Vagina (tissue), 2 donors: ENCODE measurements around the gene FAM177A1.
A peak's percentile ranks its signal among the peaks of the same experiment; 100 is the strongest.

Experiments
- CTCF ChIP-seq, 3 experiments: fragments of 450-650 bp in 2 of 3; fragments of 200-600 bp in 1 of 3; sonication (generic) in 1 of 3; IDR thresholded peaks; one replicate each; pipeline ENCODE4 v1.5.1; 2017 to 2019; ENCODE audit warnings: antibody characterized with exemption in 3 of 3, mild to moderate bottlenecking in 2 of 3, moderate library complexity in 2 of 3
- POLR2A ChIP-seq, 2 donors: fragments of 450-650 bp; IDR thresholded peaks; one replicate each; pipeline ENCODE4 v1.6.1; 2017; ENCODE audit warnings: antibody characterized with exemption in 2 of 2, mild to moderate bottlenecking in 2 of 2, moderate library complexity in 2 of 2

- no peak for TF ChIP-seq CTCF (IDR thresholded peaks at IDR 0.05)
- peak in 1 of 2 donors; percentile 41 for TF ChIP-seq POLR2A (IDR thresholded peaks at IDR 0.05)
Measured at GRCh38 chr14:35045798-35046047, 349 bp upstream of the FAM177A1 start.
